HL-60/S4 treated with phorbol 12-myristate 13-acetate at 8.2 ng/mL for 4 days and 3 days (cell line): ENCODE results near the gene RND1.

ENCODE experiments used
- in situ Hi-C: fragments of 300-500 bp; cut with MboI; formaldehyde crosslinking; loops from 2 replicates; pipeline ENCODE4 v1.15.0; 2022; ENCODE audit warnings: low sequenced_read_pairs

RND1 gene

DNA sequence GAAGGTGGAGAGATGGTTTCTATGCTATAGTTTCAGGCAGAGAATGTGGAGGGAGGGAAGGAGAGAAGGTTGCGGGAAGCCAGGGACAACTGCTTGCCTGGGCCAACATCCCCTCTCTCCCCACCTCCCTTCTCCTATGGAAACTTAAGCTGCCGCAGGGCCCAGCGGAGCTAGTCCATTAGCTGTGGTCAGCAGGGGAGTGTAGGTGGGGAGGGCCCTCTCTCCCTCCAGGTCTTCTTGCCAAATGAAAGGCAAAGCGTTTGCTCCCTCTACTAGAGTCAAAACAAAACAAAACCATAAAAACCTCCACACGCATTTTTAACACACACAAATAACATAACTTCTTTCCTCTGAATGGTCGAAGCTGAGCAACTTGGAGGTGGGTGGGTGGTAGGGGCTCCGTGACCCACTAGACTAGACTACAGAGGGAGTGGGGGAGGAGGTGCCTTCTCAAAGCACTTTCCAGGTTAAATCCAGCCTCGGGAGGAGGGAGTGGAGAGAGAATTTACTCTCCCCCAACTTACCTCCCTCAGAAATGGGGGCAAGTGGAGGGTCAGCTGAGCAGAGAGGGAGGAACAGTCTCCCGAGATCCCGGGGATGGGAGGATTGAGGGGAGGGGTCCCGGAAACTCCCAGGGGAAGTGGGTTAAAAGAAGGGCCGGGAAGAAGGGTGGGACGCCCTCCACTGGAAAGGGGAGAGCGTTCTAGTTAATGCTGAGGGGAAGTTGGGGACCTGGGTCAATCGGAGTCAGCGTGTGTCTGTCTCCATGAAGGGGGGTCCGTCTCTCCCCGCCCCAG lies 52.0 kb downstream of the RND1 start:
- in situ Hi-C loops = no loop called here

DNA sequence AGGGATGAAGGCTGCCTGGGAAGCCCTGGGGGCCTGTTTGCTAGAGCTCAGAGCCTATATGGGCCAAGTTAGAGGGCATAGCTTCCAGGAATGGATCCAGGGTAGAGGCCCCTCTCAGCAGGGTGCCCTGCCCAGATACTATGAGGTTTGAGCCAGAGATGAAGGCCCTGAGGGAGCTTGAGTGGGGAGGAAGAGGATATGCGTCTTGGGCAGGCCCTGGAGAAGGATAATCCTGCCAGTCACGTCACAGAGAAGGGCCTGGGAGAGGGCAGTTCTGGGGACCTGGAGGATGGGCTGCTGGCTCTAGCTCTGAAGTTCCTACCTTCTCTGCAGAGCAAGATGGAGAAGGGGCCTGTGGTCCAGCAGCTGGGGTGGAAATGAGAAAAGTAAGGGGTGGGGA lies 53.3 kb downstream of the RND1 start:
- in situ Hi-C loops = no loop called here

DNA sequence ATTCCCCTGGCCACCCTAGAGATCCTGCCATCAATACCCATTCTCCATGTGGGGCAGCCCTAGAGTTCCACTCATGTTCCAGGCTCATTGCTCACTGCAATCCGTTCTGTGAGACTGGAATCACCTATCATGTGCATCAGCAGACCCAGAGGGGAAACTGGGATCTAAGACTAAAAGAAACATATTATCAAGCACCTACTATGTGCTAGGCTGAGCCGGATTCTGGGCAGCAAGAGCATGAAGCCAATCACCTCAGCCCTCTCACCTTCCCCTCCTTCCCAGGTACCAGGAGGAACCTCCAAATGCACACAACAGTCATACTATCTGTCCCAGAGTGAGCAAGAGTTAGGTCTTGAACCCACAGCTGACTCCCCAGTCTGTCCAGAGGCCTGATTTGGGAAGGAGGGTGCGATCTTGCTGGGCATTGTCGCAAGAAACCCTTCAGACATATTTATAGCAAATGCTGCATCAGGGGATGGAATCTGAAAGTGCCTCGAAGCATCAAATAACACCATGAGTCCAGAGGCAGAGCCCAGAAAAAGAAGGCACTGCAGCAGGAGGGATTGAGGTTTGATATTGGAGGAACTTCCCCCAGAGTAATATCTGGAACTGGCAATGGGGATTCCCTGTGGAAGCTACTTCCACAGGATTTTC lies 54.1 kb downstream of the RND1 start:
- in situ Hi-C loops = no loop called here

DNA sequence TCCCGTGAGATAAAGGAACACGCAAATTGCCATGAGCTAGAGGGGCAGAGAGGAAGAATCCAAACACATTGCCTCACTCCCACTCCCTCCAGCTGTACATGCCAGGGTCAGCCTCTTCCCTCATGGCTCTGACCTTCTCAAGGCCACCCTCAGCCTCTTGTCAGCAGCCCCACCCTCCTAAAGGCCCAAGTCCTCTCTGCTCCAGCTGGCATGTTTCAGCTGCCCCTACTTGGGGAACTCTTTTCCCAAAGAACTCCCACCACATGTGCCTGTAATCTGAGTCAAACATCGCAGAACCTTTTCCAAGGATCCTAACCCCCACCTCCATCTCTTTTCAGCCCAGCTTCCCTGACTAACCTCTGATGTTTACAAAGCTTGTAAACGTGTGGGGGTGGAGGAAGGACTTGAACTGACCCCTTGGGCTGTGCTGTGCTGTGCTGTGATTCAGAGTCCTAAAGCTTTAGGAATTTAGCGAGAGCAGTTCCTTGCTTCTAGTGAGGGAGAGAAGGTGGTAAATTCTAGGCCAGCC lies 54.7 kb downstream of the RND1 start:
- in situ Hi-C loops = no loop called here

GRCh38 chr12:48807981-48808380 lies 57.7 kb downstream of the RND1 start:
- in situ Hi-C loops = no loop called here
